ENCODE data around the gene MEA1.

Gene MEA1

DNA sequence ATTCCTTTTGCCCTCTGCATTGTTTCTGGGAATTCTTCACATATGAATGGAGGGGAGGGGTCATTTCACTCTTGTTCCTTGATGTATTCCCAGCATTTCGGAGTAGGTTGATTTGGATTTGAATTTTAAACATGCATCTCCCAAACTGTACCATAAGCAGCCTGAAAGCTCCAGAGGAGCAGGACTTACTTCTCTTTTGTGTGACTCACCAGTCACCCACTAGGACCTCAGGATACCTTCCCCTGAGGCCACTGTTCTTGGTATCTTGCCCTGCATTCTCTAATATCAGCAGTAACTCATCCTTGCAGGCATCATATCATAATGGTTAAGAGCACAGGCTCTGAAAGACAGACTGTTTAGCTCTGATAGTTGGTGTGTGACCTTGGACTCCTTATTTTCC is 44.8 kb upstream of the MEA1 start:
- no peak for TF ChIP-seq CTCF (conservative IDR thresholded peaks at IDR 0.05; ENCODE audit: low read length)
- DNase-seq (ENCODE audit: low read depth), result no peak
- peak overlapping the region; percentile 99 for H3K4me3 ChIP-seq (ENCODE audit: low read length)

- DNase-seq (ENCODE audit: low read depth), result no peak
- H3K4me3 ChIP-seq (ENCODE audit: low read length), result no peak overlapping the region
- no peak for TF ChIP-seq CTCF (conservative IDR thresholded peaks at IDR 0.05; ENCODE audit: low read length)
These were observed 42.2 kb upstream of the MEA1 start for GRCh38 chr6:43055966-43056365.

DNA sequence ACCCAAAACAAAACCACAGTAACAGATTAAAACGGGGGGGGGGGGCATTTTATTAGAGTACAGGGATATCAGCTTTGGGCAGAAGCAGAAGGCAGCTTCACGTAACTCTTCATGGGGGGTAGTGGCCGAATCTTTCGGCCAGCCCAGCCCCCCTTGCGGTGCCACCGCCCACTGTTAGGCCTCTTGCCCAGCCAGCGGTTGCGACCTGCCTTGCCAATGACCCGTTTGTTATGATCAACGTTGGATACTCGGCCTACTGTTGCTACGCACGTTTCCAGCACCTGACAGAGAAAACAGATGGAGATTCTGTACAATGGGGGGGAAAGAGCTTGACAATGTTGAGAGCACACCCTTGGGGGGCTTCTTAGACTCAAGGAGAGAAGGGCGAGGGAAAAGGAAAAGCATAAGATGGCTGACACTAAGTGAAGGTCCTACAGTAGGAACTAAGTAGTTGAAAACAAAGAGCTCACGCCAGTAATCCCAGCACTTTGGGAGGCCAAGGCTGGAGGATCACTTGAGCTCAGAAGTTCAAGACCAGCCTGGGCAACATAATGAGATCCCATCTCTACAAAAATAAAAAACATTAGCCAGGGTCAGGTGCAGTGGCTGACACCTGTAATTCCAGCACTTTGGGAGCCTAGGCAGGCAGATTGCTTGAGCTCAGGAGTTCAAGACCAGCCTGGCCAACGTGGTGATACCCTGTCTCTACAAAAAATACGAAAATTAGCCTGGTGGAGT is 40.6 kb upstream of the MEA1 start:
- DNase-seq (ENCODE audit: low read depth), result no peak
- peak overlapping the region; percentile 93 for H3K4me3 ChIP-seq (ENCODE audit: low read length)
- no peak for TF ChIP-seq CTCF (conservative IDR thresholded peaks at IDR 0.05; ENCODE audit: low read length)

DNA sequence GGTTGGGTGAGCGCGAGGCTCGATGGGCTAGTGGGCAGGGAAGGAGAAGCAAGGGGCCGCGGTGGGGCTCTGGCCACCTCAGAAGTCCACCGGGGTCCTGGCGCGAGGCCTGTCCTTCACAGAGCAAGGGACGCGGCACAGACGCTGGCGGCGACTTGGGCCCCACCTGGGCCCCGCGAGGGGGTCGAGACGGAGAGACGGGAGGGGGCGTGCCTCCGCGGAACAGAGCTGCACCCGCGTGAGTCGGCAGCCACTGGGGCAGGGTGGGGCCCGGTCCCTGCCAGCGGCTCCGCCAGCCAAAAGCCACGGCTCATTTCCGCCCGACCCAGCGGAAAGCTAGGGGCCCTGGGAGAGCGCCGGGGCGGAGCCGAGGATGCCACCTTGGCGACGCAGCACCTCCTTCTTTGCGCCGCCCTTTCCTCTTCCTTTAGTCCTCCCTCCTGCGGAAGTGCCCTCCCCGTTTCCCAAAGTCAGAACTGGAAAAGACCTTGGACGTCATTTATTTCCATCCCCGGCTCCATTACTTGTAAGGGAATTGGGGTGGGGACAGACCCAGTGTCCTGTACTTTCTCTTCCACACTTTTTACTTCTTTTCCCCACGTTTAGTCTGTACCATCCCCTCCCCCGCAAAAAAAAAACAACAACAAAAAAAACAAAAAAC is 39.9 kb upstream of the MEA1 start, which contains the start of gene CUL7:
TSS of gene CUL7 (minus strand) at position 307 of the 661 bp plus-strand sequence. CDS start 1,063 bp downstream, outside the sequence.
- H3K4me3 ChIP-seq (ENCODE audit: low read length), result peak within 1 kb of the TSS; percentile 93
- DNase-seq (ENCODE audit: low read depth), result peak; percentile 95
- TF ChIP-seq CTCF (conservative IDR thresholded peaks at IDR 0.05; ENCODE audit: low read length), result no peak

- DNase-seq (ENCODE audit: low read depth), result no peak
- TF ChIP-seq CTCF (conservative IDR thresholded peaks at IDR 0.05; ENCODE audit: low read length), result no peak
- peak overlapping the region; percentile 93 for H3K4me3 ChIP-seq (ENCODE audit: low read length)
These were observed 39.2 kb upstream of the MEA1 start for GRCh38 chr6:43052842-43053544.

DNA sequence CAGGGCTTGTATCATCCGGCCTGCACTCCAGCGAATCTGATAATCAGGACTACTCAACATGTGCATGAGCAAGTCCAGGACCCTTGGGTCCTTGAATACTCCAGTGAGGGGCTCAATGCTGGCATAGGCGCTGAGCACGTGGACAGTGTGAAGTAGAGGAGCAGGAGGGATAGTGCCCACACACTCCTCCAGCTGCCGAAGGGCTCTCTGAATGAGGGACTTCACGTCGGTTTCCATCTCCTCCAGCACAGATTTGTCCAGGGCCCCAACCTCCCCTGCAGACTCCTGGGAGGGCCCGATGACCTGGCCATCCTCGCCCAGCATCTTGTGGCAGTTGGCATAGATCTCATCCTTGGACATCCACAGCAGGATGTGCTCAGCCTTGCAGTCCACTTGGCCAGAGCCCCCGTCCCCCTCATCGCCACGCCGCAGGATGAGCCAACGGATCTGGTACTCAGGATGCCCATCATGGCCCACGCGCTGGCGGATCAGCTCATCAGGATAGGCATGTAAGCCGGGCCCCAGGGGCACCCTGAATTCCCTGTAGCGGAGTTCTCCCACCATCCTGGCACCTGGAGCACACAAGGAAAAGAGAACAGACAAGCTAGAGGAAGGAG is 38.6 kb upstream of the MEA1 start:
- peak overlapping the region; percentile 93 for H3K4me3 ChIP-seq (ENCODE audit: low read length)
- no peak for DNase-seq (ENCODE audit: low read depth)
- no peak for TF ChIP-seq CTCF (conservative IDR thresholded peaks at IDR 0.05; ENCODE audit: low read length)

Measured in AG10803 (cell line).